IPS-NIHi7 (cell line): ENCODE measurements around the gene CREB5.

ENCODE experiments used
- DNase-seq: peaks from one replicate; pipeline ENCODE4 v3.0.0; 2012; ENCODE audit warnings: mixed read lengths; ENCODE audit errors: extremely low spot score

The CREB5 gene

DNA sequence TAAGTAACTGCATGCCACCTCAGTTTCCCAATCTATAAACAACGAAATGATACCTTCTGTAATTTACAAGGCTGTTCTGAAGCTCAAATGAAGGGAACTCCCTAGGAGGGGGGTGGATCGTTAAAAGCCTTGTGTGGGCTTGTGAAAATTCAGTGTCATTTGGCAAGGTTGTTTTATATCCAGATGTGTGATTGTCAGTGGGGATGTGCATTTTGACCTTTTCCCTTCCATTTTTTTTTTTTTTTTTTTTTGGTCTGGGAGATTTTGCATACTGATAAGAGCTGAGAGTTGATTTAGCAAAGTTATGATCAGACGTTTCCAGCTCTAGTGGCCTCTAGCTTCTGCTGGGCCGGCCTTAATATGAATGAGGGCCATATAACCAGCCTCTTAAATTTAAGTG is 22.8 kb downstream of the CREB5 start:
- DNase-seq: no peak

DNA sequence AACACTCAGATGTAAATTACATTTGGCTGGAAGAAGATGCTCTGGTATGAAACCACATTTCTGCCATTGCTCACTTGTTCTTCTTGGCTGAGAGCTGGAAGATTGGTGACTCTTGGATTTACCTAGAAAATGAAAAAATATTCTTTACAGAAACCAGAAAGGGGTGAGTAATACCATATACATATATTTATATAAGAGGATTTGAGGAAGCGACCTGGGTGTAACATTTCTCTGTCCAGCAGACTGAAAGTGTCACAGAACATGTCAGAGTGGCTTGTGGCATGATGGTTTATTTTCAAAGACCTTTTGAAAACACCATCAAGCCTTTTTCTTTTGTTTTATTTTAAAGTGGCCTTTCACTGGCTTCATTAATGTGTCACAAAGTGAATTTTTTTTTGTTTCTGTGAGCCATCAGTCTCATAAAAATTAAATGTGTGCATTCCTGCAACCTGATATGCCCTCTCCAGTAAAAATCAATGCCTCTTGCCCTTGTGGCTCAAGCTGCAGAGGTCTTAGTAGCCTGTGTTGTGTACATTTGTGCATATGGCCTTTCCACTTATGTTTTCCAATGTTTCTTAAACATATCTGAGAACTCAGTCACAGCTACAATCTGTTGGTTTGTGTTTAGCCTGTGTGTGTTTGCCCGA is 23.5 kb downstream of the CREB5 start:
- DNase-seq: no peak

DNA sequence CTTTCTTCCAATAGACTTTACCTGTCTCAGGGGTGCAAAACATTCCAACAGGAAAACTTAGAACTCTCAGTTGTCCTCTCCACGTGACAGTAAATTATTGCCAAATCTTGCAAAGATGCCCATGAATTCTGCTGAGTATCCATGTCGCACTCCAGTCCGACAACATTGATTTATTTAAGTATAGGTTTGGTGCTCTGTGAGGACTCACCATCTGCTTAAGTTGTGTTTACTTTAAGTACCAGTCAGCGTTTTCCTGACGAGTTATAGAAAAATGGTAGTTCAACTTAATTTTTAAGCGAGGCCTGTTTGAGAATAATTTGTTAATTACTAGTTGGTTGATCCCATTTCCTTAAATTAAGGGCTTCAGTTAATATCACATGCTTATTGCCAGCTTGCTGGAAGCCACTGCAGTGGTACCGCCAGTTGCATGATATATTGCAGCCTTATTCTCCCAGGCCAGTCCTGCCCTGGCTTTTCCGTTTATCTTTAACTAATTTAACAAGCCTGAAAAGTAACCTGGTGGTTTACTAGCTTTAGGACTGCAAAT is 27.8 kb downstream of the CREB5 start:
- no peak for DNase-seq

DNA sequence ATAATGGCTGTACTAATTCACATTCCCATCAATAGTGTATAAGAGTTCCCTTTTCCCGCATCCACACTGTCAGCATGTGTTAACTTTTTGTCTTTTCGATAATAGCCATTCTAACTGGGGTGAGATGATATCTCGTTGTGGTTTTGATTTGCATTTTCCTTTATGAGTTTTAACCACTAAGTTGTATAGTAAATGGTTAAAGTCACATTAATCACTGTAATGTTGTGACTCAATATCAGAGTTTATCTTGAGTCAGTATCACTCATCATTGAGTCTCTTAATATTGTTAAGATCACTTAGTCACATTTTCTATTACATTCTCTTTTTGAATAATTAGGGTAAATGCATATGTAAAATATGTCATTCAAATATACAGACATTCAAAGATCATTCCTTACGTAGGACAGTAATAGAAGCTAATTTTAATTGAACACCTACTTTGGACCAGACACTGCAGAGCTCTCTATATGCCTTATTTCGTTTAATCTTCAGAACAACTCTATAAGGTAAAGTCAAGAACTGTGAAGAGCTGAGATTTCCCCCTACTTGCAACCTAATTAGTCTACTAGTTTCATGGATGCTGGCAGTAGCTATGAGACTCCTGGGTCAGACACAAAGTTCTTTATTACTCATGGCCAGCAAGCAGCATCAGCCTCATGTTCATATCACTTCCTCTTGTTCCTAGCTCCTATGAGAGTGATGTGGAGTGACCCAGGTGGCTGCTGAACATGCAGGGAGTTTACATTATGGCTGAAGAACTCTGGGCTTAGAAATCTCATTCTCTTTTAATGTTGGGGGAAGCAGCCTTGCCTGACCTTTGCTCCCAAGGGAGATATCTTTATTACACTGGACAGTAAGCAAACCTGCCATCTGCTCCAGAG is 30.5 kb downstream of the CREB5 start:
- DNase-seq: no peak

DNA sequence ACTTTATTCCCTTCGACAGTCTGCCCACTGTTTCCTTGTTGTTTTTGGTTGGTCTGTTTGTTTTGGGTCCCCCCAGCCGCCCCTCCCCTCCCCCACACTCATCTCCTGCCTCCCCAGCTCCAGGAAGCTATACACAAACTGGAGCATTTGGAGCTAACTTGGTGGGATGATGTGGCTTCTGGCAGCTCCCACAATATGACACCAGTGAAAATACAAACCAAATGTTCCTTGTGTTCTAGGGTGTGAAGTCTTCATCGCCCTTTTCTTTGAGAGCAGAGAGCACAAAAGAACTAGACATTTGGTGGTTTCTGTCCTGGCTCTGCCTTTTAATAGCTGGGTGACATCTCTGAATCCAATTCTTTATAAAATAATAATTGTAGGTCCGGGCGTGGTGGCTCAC is 33.8 kb downstream of the CREB5 start:
- no peak for DNase-seq

DNA sequence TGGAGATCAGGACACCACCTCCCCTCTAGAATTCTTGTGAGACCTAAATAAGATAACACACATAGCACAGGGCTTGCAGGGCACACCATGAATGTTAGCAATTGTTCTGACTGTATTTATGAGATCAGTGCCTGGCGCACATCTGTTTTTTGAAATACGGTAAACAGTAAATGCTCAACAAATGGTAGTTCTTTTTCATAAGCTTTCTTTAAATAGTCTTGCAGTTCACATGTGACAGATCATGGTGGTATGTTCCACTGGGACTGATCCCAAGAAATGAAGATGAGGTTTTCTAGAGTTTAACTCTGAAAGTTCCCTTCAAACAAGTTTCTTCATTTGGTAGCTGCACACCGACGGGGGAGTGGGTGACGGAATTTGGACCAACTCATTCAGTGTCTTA is 34.8 kb downstream of the CREB5 start:
- DNase-seq: no peak

DNA sequence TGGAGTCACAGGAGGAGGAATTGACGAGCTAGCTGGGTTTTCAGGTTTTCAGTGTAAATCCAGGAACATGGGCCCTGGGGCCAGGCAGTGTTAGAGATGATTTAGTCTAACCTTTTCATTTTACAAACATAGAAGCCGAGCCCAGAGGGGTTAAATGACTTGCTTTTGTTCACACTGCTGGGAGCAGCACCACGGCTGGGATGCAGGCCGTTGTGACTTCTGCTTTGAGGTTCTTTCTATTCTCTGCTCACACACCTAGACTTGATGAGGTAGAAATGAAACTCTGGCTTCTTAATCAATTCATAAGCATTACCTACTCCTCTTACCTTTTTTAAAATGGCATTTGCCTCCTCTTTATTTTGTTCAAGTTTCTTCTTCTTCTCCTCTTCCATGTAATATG is 36.4 kb downstream of the CREB5 start:
- no peak for DNase-seq

DNA sequence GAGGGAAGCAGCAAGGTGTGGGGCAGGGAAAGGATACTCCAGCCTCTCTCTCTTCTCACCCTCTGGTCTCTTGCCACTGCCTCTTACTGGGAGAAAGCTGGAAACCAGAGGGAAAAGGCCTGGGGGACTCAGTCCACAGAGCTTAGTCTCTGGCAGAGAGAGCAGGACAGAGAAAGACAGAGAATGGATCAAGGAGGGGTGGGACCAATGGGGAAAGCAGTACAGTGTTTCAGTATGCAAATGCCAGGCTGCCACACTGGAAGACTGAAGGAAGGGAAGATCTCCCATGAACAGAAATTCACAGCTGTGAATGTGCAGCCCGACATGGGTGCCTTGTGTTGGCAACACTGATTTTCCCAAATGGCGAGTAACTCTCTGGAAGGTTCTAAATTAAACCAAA is 40.4 kb downstream of the CREB5 start:
- DNase-seq: no peak

DNA sequence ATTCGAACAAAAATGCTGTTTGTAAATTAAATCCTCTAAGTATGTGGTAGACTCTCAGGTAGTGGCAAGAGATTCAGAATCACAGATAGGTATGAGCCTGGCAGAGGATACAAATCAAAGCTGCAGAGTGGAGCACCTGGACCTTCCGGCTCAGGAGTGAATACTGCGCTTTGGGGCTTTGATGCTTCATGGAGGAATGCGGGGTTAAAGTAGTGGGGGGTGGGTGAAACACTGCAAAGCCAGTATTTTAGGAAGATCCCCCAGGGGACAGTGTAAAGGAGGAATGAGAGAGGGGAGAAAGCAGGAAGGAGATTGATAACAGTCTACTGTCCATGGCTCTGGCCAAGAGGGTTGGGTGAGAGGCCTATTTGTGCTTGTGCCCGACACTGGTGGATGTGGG is 43.2 kb downstream of the CREB5 start:
- no peak for DNase-seq

DNA sequence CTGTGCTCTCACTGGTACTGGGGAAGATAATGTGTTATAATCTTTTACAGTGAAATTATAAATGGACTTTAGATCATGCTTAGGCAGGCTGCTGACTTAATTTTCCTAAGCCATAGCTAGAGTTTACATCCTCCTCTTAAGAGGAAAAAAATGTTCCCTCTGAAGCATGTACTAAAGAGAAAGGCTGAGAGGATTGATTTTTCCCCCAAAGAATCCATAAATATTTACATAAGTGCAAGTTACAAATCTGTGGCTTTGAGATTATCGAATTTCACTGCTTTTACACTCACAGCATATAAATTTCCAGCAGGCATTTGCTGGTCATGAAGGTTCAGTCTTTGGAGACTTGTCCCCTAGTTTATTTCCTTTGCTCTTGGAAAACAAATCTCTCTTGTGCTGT is 43.7 kb downstream of the CREB5 start:
- DNase-seq: no peak

DNA sequence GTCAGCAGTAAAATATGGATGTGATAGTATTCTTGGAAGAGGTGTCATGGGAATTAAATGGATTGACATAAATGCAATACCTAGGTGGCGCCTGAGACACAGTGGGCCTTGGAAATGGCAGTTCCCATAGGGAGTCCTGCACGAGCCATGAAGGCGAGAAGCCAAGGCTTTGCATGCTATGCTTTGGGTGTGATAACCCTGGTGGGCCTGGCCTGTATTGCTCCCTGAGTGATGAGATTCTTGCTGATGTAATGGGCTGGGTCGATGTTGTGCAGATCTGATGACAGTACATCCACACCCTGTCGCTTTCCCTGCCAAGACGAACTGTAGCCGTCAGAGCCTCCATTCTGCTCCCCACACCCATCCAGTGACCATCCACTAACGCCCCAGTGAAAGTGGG is 46.4 kb downstream of the CREB5 start:
- peak; percentile 41 for DNase-seq

DNA sequence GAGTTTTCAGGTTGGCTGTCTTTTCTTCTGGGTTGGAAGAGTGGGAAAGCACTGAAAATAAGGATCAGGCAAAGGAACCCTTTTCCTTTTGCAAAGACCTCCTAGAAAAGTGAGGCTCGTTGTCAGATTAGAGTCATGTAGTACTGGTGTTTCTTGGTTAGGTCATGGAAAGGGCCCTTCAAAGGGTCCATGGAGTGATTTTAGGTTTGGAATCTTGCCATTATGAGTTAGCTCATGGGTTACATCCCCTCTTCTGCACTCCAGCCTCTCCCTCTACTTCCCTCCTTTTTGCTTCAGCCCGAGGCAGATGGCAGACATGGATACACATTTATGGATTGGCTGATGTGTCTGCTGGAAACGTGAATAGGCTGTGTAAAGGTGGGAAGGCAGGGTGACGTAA is 47.0 kb downstream of the CREB5 start:
- DNase-seq: no peak

DNA sequence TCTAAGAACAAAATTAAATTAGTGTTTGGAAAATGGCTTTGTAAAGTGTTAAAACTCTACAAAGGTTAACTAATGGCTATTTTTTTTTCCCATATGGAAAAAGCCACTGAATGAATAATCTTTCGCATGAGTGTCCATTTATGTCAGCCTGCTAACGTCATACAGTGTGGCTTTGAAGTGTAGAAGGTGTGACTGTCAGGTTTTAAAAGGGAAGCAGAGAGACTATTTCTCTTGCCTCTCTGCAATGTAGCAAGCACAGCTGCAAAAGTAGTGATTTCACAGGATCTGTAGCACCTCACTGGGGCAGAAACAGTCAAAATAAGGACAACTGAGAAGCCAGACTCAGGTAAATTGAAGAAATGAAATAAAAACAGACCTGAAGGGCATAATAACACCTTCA is 53.4 kb downstream of the CREB5 start:
- DNase-seq: no peak

DNA sequence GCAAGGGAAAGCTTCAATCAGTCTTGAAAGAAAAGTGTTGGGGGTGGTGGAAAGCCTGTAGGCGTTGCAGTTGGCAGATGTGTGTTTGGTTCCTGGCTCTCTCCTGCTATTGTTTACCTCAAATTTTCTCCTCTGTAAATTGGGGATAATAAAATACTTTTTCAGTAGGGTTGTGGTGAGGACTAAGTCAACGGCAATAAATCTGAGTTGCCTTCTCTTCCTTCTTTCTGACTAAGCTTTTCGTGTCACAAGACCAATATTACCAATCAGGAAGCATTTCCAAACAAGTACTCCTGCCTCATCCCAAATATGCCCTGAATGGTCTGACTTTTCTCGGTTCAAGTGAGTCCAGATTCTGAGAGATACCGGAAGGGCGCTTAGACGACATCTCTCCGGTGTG is 54.0 kb downstream of the CREB5 start:
- no peak for DNase-seq

DNA sequence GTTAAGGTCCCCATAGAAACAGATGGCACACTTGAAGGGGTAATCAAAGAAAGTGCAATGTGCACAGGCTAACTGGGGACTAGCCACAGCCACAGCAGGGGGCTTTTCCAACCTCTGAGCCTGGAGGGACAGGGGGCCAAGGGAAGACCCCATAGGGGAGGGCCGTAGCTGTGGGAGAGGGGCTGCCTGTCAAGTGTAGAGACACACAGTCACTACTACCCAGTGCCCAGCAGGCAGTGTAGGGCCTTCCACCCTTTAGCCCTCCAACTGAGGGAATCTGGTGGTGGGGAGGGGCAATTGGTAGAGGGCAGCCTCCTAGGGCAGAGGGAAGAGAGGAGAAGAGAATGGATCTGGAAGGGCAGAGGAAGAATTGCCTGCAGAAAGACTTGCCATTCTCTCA is 54.6 kb downstream of the CREB5 start:
- no peak for DNase-seq

DNA sequence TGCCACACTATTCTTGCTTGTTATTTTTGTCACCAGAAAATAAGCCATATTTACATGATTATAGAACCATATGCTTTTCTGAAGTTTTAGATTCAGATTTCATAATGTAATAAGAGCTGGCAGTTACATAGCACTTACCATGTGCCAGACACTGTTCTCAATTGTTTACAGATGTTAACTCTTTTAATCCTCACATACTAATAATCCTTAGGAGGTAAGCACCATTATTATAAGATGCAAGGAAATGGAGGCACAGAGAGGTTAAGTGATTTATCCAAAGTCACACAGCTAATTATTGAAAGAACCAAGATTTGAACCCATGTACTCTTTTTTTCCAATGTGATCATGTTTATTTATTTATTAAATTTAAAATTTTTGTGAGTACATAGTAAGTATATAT is 57.2 kb downstream of the CREB5 start:
- DNase-seq: no peak

DNA sequence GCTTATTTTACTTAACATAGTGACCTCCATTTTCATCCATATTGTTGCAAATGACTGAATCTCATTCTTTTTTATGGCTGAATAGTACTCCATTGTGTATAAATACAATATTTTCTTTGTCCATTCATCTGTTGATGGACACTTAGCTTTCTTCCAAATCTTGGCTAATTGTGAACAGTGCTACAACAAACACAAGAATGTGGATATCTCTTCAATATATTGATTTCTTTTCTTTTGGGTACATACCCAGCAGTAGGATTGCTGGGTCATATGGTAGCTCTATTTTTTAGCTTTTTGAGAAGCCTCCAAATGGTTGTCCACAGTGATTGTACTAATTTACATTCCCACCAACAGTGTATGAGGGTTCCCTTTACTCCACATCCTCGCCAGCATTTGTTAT is 58.0 kb downstream of the CREB5 start:
- no peak for DNase-seq

DNA sequence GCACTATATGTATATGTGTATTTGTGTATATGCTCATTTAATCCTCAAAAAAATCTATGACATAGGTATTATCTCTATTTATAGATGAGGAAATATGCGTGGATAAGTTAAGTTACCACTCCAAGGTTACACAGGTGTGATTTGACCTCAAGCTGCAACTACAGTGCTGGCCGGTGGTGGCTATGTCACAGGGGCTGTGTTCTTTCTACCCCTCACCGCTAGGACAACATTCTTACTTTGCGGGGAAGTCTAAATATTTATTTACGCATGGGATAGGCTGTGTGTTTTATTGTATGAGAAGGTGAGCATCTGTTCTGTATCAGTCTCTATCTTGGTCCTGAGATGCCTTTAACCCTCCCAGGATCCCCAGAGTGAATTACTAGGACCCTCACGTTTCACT is 60.0 kb downstream of the CREB5 start:
- DNase-seq: no peak

DNA sequence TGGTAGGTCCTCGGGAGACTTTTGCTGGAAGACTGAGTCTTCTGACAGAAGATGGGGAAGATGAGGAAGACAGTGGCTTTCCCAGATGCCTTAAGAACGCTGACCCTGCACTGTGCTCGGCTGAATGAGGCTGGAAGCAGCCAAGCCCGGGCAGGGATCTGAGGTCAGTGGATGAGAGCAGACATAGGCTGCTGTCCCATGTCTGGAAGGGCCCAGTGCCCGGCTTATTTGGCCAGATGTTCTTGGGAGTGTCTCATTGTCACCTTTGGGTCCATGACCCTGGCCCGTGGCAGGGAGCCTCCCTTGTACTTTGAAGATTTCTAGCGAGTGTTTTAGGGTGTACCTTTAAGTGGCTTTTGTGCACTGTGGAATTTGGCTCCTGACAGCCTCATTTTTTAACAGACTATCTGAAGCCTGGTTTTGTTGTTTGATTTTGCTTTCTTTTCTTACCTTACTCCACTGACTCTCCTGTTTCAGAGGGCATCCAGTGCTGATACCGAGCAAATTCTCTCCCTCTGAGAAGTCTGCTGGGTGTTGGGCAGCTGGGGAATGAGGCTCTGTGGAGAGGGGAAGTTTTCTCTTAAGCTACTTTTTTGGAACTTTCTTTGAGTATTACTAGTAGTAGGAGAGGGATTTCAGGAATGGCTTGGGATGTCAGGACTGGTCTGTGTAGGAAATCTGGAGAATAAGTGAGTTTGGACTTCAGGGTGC is 61.4 kb downstream of the CREB5 start:
- no peak for DNase-seq

DNA sequence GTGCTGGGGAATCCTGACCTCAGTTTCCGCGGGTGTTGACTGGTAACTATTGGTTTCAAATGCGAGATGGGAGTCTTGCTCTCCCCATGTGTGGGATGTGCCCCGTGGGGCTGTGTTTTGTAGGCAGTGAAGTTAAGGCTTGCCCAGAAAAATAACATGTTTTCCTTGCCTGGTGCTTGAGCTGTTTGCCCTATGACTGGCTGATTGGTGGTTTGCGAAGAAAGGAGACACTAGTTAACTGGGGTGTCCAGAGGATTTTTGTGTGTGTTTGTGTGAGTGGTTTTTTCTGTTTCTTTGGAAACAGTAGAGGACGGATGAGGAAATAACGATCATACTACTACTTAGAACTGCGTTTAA is 61.9 kb downstream of the CREB5 start:
- no peak for DNase-seq

DNA sequence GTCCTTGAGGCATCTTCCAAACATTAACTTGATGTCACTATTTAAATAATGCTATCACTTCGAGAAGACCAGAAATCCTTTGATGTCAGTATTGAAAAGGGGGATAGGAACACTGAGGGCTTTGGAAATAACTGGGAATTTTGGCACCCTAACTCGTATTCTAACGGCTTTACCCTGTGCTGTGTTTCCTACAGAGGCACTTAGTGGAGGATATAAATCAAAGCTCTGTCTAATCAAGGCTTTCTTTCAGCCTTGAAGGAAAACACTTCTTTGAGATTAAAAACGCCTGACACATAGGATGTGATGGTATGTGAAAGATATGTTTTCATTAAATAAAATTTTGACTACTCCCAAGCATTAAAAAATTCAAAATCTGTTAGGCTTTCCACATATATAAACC is 62.3 kb downstream of the CREB5 start:
- DNase-seq: no peak

DNA sequence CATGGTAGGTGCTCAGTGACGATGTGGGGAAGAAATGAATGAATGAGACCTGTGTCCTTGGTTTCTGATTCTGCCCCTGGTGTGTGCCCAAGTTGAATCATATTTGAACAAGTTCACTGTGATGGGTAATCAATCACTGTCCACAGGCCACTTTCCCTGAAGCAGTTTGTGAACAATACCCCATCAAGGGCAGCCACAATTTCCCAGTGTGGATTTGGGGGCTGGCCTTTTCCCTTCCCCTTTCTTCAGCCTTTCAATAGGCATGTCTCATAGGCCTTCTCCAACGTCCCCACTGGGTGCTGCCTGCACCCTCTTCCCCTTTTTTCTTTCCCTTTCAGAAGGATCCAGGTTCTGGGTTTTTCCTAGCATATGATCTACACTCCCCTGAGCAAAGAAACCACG is 64.7 kb downstream of the CREB5 start:
- DNase-seq: no peak

DNA sequence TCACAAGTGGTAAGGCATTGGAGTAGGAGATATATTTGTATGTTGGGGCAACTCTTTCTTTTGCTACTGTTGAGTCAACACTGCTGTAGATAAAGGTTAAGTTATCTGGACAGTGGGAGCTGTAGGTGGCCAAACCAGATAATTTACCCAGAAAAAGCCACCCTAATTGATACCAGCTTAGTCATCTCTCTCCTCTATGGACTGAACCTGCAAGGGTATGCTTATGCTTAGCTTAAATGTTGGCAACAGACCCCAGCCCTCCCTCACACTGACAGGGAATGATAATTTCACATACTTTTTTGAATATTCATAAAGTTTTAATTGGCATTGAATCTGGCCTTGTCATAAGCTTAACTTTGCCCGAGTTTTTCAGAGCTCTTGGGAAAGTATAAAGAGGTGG is 66.3 kb downstream of the CREB5 start:
- DNase-seq: no peak
